HG03457 (cell line): Measurements from ENCODE around the gene PLCG2.
A peak's percentile ranks its signal among the peaks of the same experiment; 100 is the strongest.
"Not testable (repeated sequence)": the region's sequence is repeated elsewhere in the genome, so short reads cannot be mapped to it uniquely, and the experiment has no call there.

Experiments used
- ATAC-seq: cut with Tn5 transposase; IDR thresholded peaks from one replicate; pipeline ENCODE4 v1.9.1; 2021; ENCODE audit warnings: moderate number of reproducible peaks; ENCODE audit not compliant: unreplicated experiment

Gene PLCG2

GRCh38 chr16:81778861-81779535, at the start of gene PLCG2:
Gene PLCG2, plus strand, starts transcription at chr16:81779291. Its CDS starts 6,699 bp downstream, at chr16:81785990.
- peak; percentile 75 for ATAC-seq

GRCh38 chr16:81729451-81729850, 49.6 kb upstream of the PLCG2 start:
- no peak for ATAC-seq

GRCh38 chr16:81730090-81731051, 48.7 kb upstream of the PLCG2 start:
- ATAC-seq = peak; percentile 68

GRCh38 chr16:81731649-81732048, 47.4 kb upstream of the PLCG2 start:
- ATAC-seq = no peak

- ATAC-seq = no peak
These were observed 46.4 kb upstream of the PLCG2 start for GRCh38 chr16:81732699-81733098.

GRCh38 chr16:81733295-81733694, 45.8 kb upstream of the PLCG2 start:
- no peak for ATAC-seq

GRCh38 chr16:81734632-81735434, 44.3 kb upstream of the PLCG2 start:
- no peak for ATAC-seq

GRCh38 chr16:81737885-81738536, 41.1 kb upstream of the PLCG2 start:
- no peak for ATAC-seq

GRCh38 chr16:81738783-81739496, 40.2 kb upstream of the PLCG2 start:
- ATAC-seq = no peak

- ATAC-seq = no peak
These were observed 39.6 kb upstream of the PLCG2 start for GRCh38 chr16:81739503-81739902.

GRCh38 chr16:81740169-81740568, 38.9 kb upstream of the PLCG2 start:
- ATAC-seq = peak; percentile 63

GRCh38 chr16:81741430-81741770, 37.7 kb upstream of the PLCG2 start:
- ATAC-seq = not testable (repeated sequence)

- no peak for ATAC-seq
These were observed 34.7 kb upstream of the PLCG2 start for GRCh38 chr16:81744385-81744784.

- ATAC-seq = no peak
These were observed 34.2 kb upstream of the PLCG2 start for GRCh38 chr16:81744911-81745310.

GRCh38 chr16:81745704-81746558, 33.2 kb upstream of the PLCG2 start:
- ATAC-seq = no peak

GRCh38 chr16:81746566-81746965, 32.5 kb upstream of the PLCG2 start:
- ATAC-seq = no peak

GRCh38 chr16:81748476-81749198, 30.5 kb upstream of the PLCG2 start:
- ATAC-seq = no peak

GRCh38 chr16:81752225-81752875, 26.7 kb upstream of the PLCG2 start:
- peak; percentile 68 for ATAC-seq
